ENCODE data around the gene WDR90. TPM values are rescaled to one million over a fixed set of nuclear protein-coding genes. Genes with fewer than 3 reads are reported as not detected.

WDR90 gene
- total and polyA plus RNA-seq, 2 of the 13 experiments (the other 11 are each of a cell fraction or from before 2014, with no cell fraction given), result 14.9 to 28.9 TPM

GRCh38 chr16:630249-630814 is 18.8 kb upstream of the WDR90 start (continued):
- TF ChIP-seq DMTF1 (CRISPR knock-in tag; IDR thresholded peaks at IDR 0.05), result no peak
- TF ChIP-seq RFX5 (IDR thresholded peaks at IDR 0.05; ENCODE audit: low read depth, low read length), result no peak
- 0 out of 2 replicates have a peak, but pooled peaks have one; percentile 38 for TF ChIP-seq CREB3 (CRISPR knock-in tag; IDR thresholded peaks at IDR 0.05)
- TF ChIP-seq ZSCAN9 (CRISPR knock-in tag; IDR thresholded peaks at IDR 0.05; ENCODE audit: borderline replicate concordance), result no peak
- no peak for TF ChIP-seq ZKSCAN1 (IDR thresholded peaks at IDR 0.05; ENCODE audit: low read length)
- TF ChIP-seq SIX1 (CRISPR knock-in tag; IDR thresholded peaks at IDR 0.05; ENCODE audit: borderline replicate concordance), result peak; percentile 70; the same call in 1 of the 2 replicates
- no peak for TF ChIP-seq MTA3 (CRISPR knock-in tag; IDR thresholded peaks at IDR 0.05)
- TF ChIP-seq FOXP1 (IDR thresholded peaks at IDR 0.05), result no peak
- TF ChIP-seq FOXP1 (CRISPR knock-in tag; IDR thresholded peaks at IDR 0.05), result no peak
- peak; percentile 4; the same call in 1 of the 2 replicates for TF ChIP-seq SIN3A (IDR thresholded peaks at IDR 0.05; ENCODE audit: borderline replicate concordance, low read depth, low read length)
- peak; percentile 59 for TF ChIP-seq KDM2A (CRISPR knock-in tag; IDR thresholded peaks at IDR 0.05; ENCODE audit: borderline replicate concordance, low read depth)
- TF ChIP-seq CREM (IDR thresholded peaks at IDR 0.05), result no peak
- no peak for TF ChIP-seq CREM (CRISPR knock-in tag; IDR thresholded peaks at IDR 0.05)
- TF ChIP-seq HDAC6 (IDR thresholded peaks at IDR 0.05; ENCODE audit: low read depth, low read length), result no peak
- no peak for TF ChIP-seq ZNF883 (CRISPR knock-in tag; IDR thresholded peaks at IDR 0.05; ENCODE audit: not compliant biosample characterization)
- no peak for TF ChIP-seq ZMYM3 (CRISPR knock-in tag; IDR thresholded peaks at IDR 0.05)
- TF ChIP-seq CTCF (CRISPR knock-in tag; IDR thresholded peaks at IDR 0.05), result no peak
- TF ChIP-seq MLXIP (CRISPR knock-in tag; IDR thresholded peaks at IDR 0.05; ENCODE audit: borderline replicate concordance), result 0 out of 2 replicates have a peak, but pooled peaks have one; percentile 63
- no peak for TF ChIP-seq ZMAT3 (CRISPR knock-in tag; conservative IDR thresholded peaks at IDR 0.05)
- 0 out of 2 replicates have a peak, but pooled peaks have one; percentile 17 for TF ChIP-seq ZNF513 (CRISPR knock-in tag; conservative IDR thresholded peaks at IDR 0.05)
- no peak for TF ChIP-seq KLF11 (CRISPR knock-in tag; IDR thresholded peaks at IDR 0.05)
- no peak for TF ChIP-seq GPN1 (CRISPR knock-in tag; IDR thresholded peaks at IDR 0.05; ENCODE audit: borderline replicate concordance)
